ENCODE results near the gene UBL7. TPM values are rescaled to one million over a fixed set of nuclear protein-coding genes. Genes with fewer than 3 reads are reported as not detected.
A peak's percentile ranks its signal among the peaks of the same experiment; 100 is the strongest.

The UBL7 gene
- polyA plus RNA-seq, 3 donors, result 43.4 to 103 (median 95.1) TPM

GRCh38 chr15:74463634-74464033, 2.7 kb upstream of the UBL7 start:
- no peaks in the 10 kb centered on the region for H3K27me3 ChIP-seq (ENCODE audit: control insufficient read depth in 2 of 2, insufficient read depth in 2 of 2, low read length in 2 of 2)
- TF ChIP-seq, protein P1, sequence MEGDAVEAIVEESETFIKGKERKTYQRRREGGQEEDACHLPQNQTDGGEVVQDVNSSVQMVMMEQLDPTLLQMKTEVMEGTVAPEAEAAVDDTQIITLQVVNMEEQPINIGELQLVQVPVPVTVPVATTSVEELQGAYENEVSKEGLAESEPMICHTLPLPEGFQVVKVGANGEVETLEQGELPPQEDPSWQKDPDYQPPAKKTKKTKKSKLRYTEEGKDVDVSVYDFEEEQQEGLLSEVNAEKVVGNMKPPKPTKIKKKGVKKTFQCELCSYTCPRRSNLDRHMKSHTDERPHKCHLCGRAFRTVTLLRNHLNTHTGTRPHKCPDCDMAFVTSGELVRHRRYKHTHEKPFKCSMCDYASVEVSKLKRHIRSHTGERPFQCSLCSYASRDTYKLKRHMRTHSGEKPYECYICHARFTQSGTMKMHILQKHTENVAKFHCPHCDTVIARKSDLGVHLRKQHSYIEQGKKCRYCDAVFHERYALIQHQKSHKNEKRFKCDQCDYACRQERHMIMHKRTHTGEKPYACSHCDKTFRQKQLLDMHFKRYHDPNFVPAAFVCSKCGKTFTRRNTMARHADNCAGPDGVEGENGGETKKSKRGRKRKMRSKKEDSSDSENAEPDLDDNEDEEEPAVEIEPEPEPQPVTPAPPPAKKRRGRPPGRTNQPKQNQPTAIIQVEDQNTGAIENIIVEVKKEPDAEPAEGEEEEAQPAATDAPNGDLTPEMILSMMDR (IDR thresholded peaks at IDR 0.05), result no peak
- Mint-ChIP-seq H3K9me3 (peaks cover 0 to 10% (median 4%) of the 10 kb centered on the region in 7 donors), H3K27me3 (ENCODE audit: low read depth in 3 of 3) (peaks cover 0 to 2% (median 0%) of the 10 kb centered on the region in 3 donors), H3K36me3 (peaks cover 10 to 28% of the 10 kb centered on the region in 2 donors), H3K4me1 (peaks cover 32% of the 10 kb centered on the region), H3K27ac (peak overlapping the region in 2 of 7 donors; percentile 11 to 81), H3K4me3 (no peak overlapping the region)
- no peaks in the 10 kb centered on the region for H3K9me3 ChIP-seq (replicated peaks in 1 of 2; ENCODE audit: control insufficient read depth in 1 of 2, insufficient read depth in 1 of 2, low read length in 2 of 2)
- H3K9ac ChIP-seq (ENCODE audit: insufficient read depth, low read length, poor library complexity, severe bottlenecking), result no peak overlapping the region
- no peak overlapping the region for H2AFZ ChIP-seq (ENCODE audit: insufficient read depth, low read depth, low read length, poor library complexity, severe bottlenecking)
- peaks cover 31% of the 10 kb centered on the region for H3K79me2 ChIP-seq (ENCODE audit: insufficient read depth, low read length)
- intact Hi-C loops (cut with micrococcal nuclease), result loop anchor here (5.0 to 10.0 kb wide), 3 partner anchors 79 to 154 kb away; partner anchors contain the start of genes CLK3 (in 2 of the 2) and ARID3B (in 1 of the 2)
- H3K4me3 ChIP-seq (replicated peaks in 1 of 3; ENCODE audit: low read depth in 2 of 3, low read length in 3 of 3), result no peak overlapping the region
- H3K36me3 ChIP-seq (replicated peaks in 1 of 2; ENCODE audit: control insufficient read depth in 1 of 2, insufficient read depth in 2 of 2, low read length in 2 of 2), result peaks cover under 1 to 8% of the 10 kb centered on the region in 2 donors
- no peak overlapping the region for H3K27ac ChIP-seq (ENCODE audit: low read depth in 1 of 2, low read length in 2 of 2)
- H4K20me1 ChIP-seq (ENCODE audit: insufficient read depth, low read length), result no peaks in the 10 kb centered on the region
- H3K4me2 ChIP-seq (replicated peaks; ENCODE audit: extremely low read depth, low read length, poor library complexity, severe bottlenecking), result no peak overlapping the region
- peaks cover 18 to 27% of the 10 kb centered on the region in 2 donors for H3K4me1 ChIP-seq (ENCODE audit: control insufficient read depth in 1 of 2, insufficient read depth in 2 of 2, low read length in 2 of 2)
- no peak for DNase-seq

DNA sequence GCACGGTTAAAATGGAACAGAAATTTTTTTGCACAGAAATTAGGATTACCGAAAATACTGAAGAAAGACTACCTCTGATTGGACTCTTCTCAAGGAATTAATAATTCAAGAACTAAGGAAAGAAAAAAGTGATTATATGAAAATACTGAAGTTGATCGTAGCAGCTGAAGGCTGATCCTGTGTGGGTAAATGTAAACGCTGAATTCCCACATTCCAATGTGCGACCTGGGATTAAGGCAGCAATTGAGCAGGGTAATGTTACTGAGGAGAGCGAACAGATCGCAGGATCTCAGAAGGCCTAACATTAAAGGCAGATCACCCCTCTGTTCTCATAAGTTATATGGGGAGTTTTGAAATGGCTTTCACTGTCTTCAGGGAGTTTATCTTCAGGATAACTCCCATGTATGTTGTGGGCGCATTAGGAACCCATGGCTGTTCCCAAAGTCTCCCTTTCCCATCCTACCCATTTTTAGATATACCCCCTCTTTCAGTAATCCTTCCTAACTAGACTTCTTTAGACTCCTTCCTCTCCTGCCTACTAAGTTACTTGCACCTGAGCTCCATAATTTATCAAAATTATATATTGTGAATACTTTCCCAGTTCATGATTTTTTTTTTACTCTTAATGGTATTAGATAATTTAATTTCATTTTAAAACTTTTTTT, 1.0 kb upstream of the UBL7 start:
- Mint-ChIP-seq H3K27me3 (ENCODE audit: low read depth in 3 of 3) (peaks cover 0 to 2% (median 0%) of the 10 kb centered on the region in 3 donors), H3K4me3 (peak overlapping the region; percentile 94 to 95), H3K4me1 (peaks cover 32% of the 10 kb centered on the region), H3K36me3 (peaks cover 16 to 31% of the 10 kb centered on the region in 2 donors), H3K9me3 (peaks cover 0 to 10% (median 4%) of the 10 kb centered on the region in 7 donors), H3K27ac (peak overlapping the region; percentile 15 to 96 (median 93))
- Histone ChIP-seq H3K27me3 (ENCODE audit: control insufficient read depth in 2 of 2, insufficient read depth in 2 of 2, low read length in 2 of 2) (no peaks in the 10 kb centered on the region), H3K9ac (ENCODE audit: insufficient read depth, low read length, poor library complexity, severe bottlenecking) (peak overlapping the region; percentile 71), H3K27ac (ENCODE audit: low read depth in 1 of 2, low read length in 2 of 2) (peak overlapping the region in 1 of 2 donors; percentile 81), H3K4me3 (replicated peaks in 1 of 3; ENCODE audit: low read depth in 2 of 3, low read length in 3 of 3) (peak overlapping the region; percentile 63 to 93 (median 77)), H4K20me1 (ENCODE audit: insufficient read depth, low read length) (no peaks in the 10 kb centered on the region), H3K79me2 (ENCODE audit: insufficient read depth, low read length) (peaks cover 31% of the 10 kb centered on the region), H3K4me1 (ENCODE audit: control insufficient read depth in 1 of 2, insufficient read depth in 2 of 2, low read length in 2 of 2) (peaks cover 18 to 27% of the 10 kb centered on the region in 2 donors), H3K4me2 (replicated peaks; ENCODE audit: extremely low read depth, low read length, poor library complexity, severe bottlenecking) (peak overlapping the region; percentile 82), H3K9me3 (replicated peaks in 1 of 2; ENCODE audit: control insufficient read depth in 1 of 2, insufficient read depth in 1 of 2, low read length in 2 of 2) (no peaks in the 10 kb centered on the region), H2AFZ (ENCODE audit: insufficient read depth, low read depth, low read length, poor library complexity, severe bottlenecking) (peak overlapping the region; percentile 97), H3K36me3 (replicated peaks in 1 of 2; ENCODE audit: control insufficient read depth in 1 of 2, insufficient read depth in 2 of 2, low read length in 2 of 2) (peaks cover 5 to 23% of the 10 kb centered on the region in 2 donors)
- 57% methylated on average over 4 of the region's 8 CpGs for WGBS (ENCODE audit: insufficient coverage)
- TF ChIP-seq, protein P1 (IDR thresholded peaks at IDR 0.05), result no peak
- no peak for DNase-seq
- intact Hi-C loops (cut with micrococcal nuclease), result loop anchor here (2.0 to 10.0 kb wide), 4 partner anchors 79 to 155 kb away; partner anchors contain the start of genes ARID3B (in 2 of the 2) and CLK3 (in 2 of the 2)
